ENCODE results near the gene CLDN15. TPM values are rescaled to one million over a fixed set of nuclear protein-coding genes. Genes with fewer than 3 reads are reported as not detected.

CLDN15 gene
- total and polyA plus RNA-seq, 10 donors = 11.1 to 49.2 (median 21.2) TPM

- H3K36me3 ChIP-seq = peaks cover 0 to 55% (median 23%) of the 10 kb centered on the region in 6 donors
- H3K27me3 ChIP-seq (replicated peaks in 1 of 7) = no peaks in the 10 kb centered on the region
- intact Hi-C loops (cut with DNase I; ENCODE audit: low total_unique reads) = no loop called here
- DNase-seq = peak; percentile 96
- WGBS, 5 donors = 0 to 1% (median 1%) methylated on average over 35 to 57 of the region's 57 CpGs
- TF ChIP-seq POLR2AphosphoS5 (IDR thresholded peaks at IDR 0.05) (peak; percentile 62 to 87 (median 83)), POLR2A (IDR thresholded peaks at IDR 0.05) (no peak), CTCF (IDR thresholded peaks at IDR 0.05 in 8 of 11, conservative IDR thresholded peaks at IDR 0.05 in 3 of 11) (peak in 7 of 11 experiments; percentile 18 to 42 (median 35))
- H3K4me3 ChIP-seq = peak within 1 kb of the TSS; percentile 65 to 92 (median 88)
- peak within 1 kb of the TSS; percentile 66 to 97 (median 94) for H3K27ac ChIP-seq
- H3K9me3 ChIP-seq = no peaks in the 10 kb centered on the region
- H3K4me1 ChIP-seq = peaks cover 20 to 74% (median 48%) of the 10 kb centered on the region in 6 donors
Measured at GRCh38 chr7:101217388-101218235, 20.0 kb downstream of the CLDN15 start, which contains the start of the genes PLOD3 and ZNHIT1. PLOD3 (minus strand) TSS chr7:101217581; CDS start chr7:101217274, 307 bp downstream. ZNHIT1 (plus strand) TSS chr7:101218165; CDS start chr7:101218196, 31 bp downstream.

- peak overlapping the region; percentile 66 to 97 (median 94) for H3K27ac ChIP-seq
- peak overlapping the region; percentile 65 to 92 (median 88) for H3K4me3 ChIP-seq
- no peak for TF ChIP-seq CTCF (IDR thresholded peaks at IDR 0.05 in 8 of 11, conservative IDR thresholded peaks at IDR 0.05 in 3 of 11)
- TF ChIP-seq POLR2AphosphoS5 (IDR thresholded peaks at IDR 0.05) = no peak
- no peak for TF ChIP-seq POLR2A (IDR thresholded peaks at IDR 0.05)
- peaks cover 20 to 68% (median 47%) of the 10 kb centered on the region in 6 donors for H3K4me1 ChIP-seq
- H3K27me3 ChIP-seq (replicated peaks in 1 of 7) = no peaks in the 10 kb centered on the region
- 1 to 2% (median 1%) methylated on average over 28 to 34 of the region's 34 CpGs for WGBS, 5 donors
- peak; percentile 89 for DNase-seq
- intact Hi-C loops (cut with DNase I; ENCODE audit: low total_unique reads) = no loop called here
- no peaks in the 10 kb centered on the region for H3K9me3 ChIP-seq
- peaks cover 0 to 55% (median 24%) of the 10 kb centered on the region in 6 donors for H3K36me3 ChIP-seq
Measured at GRCh38 chr7:101216860-101217387, 20.7 kb downstream of the CLDN15 start.

- no peak for DNase-seq
- H3K4me1 ChIP-seq = peaks cover 20 to 61% (median 44%) of the 10 kb centered on the region in 6 donors
- no peak for TF ChIP-seq CTCF (IDR thresholded peaks at IDR 0.05 in 8 of 11, conservative IDR thresholded peaks at IDR 0.05 in 3 of 11)
- 53 to 65% (median 59%) methylated on average over 29 to 31 of the region's 31 CpGs for WGBS, 5 donors
- H3K36me3 ChIP-seq = peaks cover 0 to 55% (median 31%) of the 10 kb centered on the region in 6 donors
- no peaks in the 10 kb centered on the region for H3K9me3 ChIP-seq
- H3K4me3 ChIP-seq = peak overlapping the region; percentile 65 to 92 (median 88)
- intact Hi-C loops (cut with DNase I; ENCODE audit: low total_unique reads) = no loop called here
- peak overlapping the region in 7 of 8 donors; percentile 66 to 97 (median 94) for H3K27ac ChIP-seq
- no peaks in the 10 kb centered on the region for H3K27me3 ChIP-seq (replicated peaks in 1 of 7)
Measured at GRCh38 chr7:101216001-101216859, 21.4 kb downstream of the CLDN15 start.

Measured in spleen (tissue), 11 donors.